ENCODE results near the gene TMEM161A. TPM values are rescaled to one million over a fixed set of nuclear protein-coding genes. Genes with fewer than 3 reads are reported as not detected.
"Not testable (repeated sequence)": the region's sequence is repeated elsewhere in the genome, so short reads cannot be mapped to it uniquely, and the experiment has no call there.

The TMEM161A gene
- total and polyA plus RNA-seq, 7 donors = 3.0 to 28.0 (median 15.6) TPM

DNA sequence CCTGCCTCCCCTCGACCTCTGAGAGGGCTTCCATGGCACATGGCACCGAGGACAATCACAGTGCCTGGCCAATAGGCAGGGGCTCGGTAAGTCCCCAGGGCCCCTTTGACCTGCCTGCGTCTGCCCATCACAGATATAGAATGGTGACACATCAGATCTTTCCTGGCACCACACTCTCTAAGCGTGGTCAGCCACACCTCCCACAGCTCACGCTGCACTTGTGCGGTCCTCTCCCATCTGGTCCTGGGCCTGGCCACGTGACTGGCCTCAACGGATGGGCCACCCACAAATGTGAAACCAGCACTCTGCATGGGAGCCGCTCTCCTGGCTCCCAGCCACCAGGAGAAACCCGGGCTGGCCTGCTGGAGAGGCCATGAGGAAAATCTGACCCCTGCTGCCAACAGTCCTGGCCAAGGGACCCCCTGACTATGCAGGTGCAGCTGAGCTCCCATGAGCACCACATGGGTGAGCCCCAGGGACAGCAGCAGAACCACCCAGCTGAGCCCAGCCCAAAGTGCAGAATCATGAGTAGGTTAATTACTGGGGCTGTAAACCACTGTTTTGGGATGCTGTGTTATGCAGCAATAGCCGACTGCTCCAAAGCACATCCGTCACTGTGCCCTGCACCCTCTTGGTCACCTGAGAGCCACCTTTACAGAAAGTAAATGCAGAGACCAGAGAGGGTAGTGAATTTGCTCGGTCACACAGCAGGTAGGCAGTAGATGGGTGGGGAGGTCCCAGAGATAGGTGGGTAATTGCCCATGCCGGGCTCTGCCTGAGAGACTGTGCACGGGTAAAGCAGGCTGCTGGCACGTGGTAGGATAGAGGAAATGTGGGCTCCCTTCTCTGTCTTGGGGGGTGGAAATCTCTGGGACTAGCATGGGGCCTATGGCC, 41.5 kb upstream of the TMEM161A start:
- peaks cover 6 to 70% (median 15%) of the 10 kb centered on the region in 4 donors for H3K36me3 ChIP-seq
- H3K4me1 ChIP-seq = no peaks in the 10 kb centered on the region
- TF ChIP-seq POLR2A (IDR thresholded peaks at IDR 0.05) (no peak), POLR2AphosphoS5 (IDR thresholded peaks at IDR 0.05) (no peak), EP300 (IDR thresholded peaks at IDR 0.05) (no peak)
- TF ChIP-seq, protein P1, sequence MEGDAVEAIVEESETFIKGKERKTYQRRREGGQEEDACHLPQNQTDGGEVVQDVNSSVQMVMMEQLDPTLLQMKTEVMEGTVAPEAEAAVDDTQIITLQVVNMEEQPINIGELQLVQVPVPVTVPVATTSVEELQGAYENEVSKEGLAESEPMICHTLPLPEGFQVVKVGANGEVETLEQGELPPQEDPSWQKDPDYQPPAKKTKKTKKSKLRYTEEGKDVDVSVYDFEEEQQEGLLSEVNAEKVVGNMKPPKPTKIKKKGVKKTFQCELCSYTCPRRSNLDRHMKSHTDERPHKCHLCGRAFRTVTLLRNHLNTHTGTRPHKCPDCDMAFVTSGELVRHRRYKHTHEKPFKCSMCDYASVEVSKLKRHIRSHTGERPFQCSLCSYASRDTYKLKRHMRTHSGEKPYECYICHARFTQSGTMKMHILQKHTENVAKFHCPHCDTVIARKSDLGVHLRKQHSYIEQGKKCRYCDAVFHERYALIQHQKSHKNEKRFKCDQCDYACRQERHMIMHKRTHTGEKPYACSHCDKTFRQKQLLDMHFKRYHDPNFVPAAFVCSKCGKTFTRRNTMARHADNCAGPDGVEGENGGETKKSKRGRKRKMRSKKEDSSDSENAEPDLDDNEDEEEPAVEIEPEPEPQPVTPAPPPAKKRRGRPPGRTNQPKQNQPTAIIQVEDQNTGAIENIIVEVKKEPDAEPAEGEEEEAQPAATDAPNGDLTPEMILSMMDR (IDR thresholded peaks at IDR 0.05) = no peak
- WGBS, 2 donors = 90% methylated on average over 17 of the region's 17 CpGs
- H3K4me3 ChIP-seq = no peak overlapping the region
- intact Hi-C loops (cut with DNase I) = loop anchor here (5.0 kb wide), 1 partner anchor 37 kb away; no protein-coding TSS in a partner anchor
- H3K27ac ChIP-seq = no peak overlapping the region
- no peak for DNase-seq
- no peaks in the 10 kb centered on the region for H3K9me3 ChIP-seq
- H3K27me3 ChIP-seq = no peaks in the 10 kb centered on the region

DNA sequence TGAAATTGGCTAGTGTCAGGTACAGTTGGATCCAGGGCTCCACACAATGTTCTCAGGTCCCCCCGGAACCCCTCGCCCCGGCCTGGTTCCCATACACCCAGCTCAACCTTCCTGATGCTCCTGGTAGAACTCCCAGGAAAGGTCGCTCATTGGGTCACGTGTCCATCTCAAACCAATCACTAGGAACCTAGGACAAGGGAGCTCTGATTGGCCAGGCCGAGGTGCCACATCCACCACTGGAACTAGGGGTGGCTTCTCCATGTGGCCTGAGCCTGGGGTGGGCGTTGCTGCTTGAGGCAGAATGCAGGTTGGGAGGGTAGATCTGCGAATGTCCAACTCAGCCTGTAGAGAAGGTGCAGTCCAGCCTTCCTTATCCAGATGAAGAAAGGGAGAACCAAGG, 38.7 kb upstream of the TMEM161A start:
- Histone ChIP-seq H3K36me3 (peaks cover 6 to 55% (median 11%) of the 10 kb centered on the region in 4 donors), H3K4me3 (no peak overlapping the region), H3K4me1 (no peaks in the 10 kb centered on the region), H3K9me3 (no peaks in the 10 kb centered on the region), H3K27ac (no peak overlapping the region), H3K27me3 (no peaks in the 10 kb centered on the region)
- intact Hi-C loops (cut with DNase I) = loop anchor here (5.0 kb wide), 1 partner anchor 35 kb away; no protein-coding TSS in a partner anchor
- TF ChIP-seq, protein P1 (IDR thresholded peaks at IDR 0.05) = no peak
- TF ChIP-seq POLR2A (IDR thresholded peaks at IDR 0.05) = no peak
- no peak for DNase-seq
- 88 to 89% methylated on average over 8 of the region's 8 CpGs for WGBS, 2 donors

DNA sequence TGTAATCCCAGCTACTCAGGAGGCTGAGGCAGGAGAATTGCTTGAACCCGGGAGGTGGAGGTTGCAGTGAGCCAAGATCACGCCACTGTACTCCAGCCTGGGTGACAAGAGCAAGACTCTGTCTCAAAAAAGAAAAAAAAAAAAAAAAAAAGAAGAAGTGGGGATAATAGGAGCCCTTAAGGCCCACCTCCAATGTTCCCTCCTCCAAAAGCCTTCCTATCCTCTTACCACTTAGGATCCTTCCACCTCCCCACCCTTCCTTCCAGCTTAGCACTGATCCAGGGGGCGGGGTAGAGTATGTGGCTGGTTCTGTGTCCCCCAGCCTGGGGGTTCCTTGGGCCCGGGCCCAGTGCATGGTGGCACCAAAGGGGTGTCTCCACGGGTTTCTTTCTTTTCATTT, 35.0 kb upstream of the TMEM161A start:
- H3K4me1 ChIP-seq = peaks cover 0 to 11% (median 10%) of the 10 kb centered on the region in 4 donors
- intact Hi-C loops (cut with DNase I); H3K27ac ChIP-seq; H3K9me3 ChIP-seq; DNase-seq; H3K4me3 ChIP-seq: not testable (repeated sequence)
- peaks cover 0 to 20% (median 3%) of the 10 kb centered on the region in 4 donors for H3K36me3 ChIP-seq
- 92% methylated on average over 5 of the region's 5 CpGs for WGBS, 2 donors
- peaks cover 0 to 23% (median 13%) of the 10 kb centered on the region in 3 donors for H3K27me3 ChIP-seq

DNA sequence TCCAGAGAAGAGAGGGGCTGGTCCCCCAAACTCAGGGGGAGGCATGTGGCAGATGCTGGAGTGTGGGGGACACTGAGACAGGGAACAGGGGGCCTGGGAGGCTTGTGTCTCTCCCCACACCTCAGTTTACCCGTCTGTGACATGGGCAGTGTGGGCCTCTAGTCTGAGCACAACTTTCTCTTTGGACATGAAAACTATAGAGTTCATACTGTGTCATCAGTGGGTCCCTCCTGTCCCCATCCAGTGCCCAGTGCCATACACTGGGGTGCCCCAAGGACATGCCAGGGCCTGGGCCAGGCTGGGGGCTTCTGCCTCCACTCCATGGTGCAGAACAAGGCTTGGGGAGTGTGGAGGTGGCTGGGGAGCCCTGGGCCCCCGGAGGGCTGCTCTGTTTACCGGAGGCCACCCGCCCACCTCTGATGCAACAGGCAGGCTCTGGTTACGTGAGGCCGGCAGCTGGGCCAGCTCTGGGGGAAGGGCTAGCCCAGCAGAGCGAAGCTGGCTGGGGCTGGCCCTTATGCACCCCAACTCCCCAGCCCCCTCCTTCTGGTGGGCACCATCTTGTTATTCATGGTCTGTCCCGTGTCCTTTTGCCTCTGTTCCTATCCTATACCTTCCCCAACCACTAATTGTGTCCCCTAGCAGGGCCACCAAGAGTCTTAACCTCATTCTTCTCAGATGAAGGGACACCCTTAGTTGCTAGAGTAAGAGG, 33.7 kb upstream of the TMEM161A start:
- Histone ChIP-seq H3K4me1 (peaks cover 0 to 11% (median 10%) of the 10 kb centered on the region in 4 donors), H3K36me3 (peaks cover 0 to 14% (median 1%) of the 10 kb centered on the region in 4 donors), H3K27ac (no peak overlapping the region), H3K9me3 (no peaks in the 10 kb centered on the region), H3K4me3 (no peak overlapping the region), H3K27me3 (peaks cover 0 to 23% (median 13%) of the 10 kb centered on the region in 3 donors)
- intact Hi-C loops (cut with DNase I) = no loop called here
- 58 to 67% methylated on average over 8 of the region's 8 CpGs for WGBS, 2 donors
- TF ChIP-seq, protein P1 (IDR thresholded peaks at IDR 0.05) = no peak
- no peak for TF ChIP-seq POLR2AphosphoS5 (IDR thresholded peaks at IDR 0.05)
- TF ChIP-seq POLR2A (IDR thresholded peaks at IDR 0.05) = no peak
- no peak for TF ChIP-seq EP300 (IDR thresholded peaks at IDR 0.05)
- no peak for DNase-seq

Data from sigmoid colon (tissue), 7 donors.